LHCN-M2 (cell line): ENCODE results near the gene CNDP1. TPM values are rescaled to one million over a fixed set of nuclear protein-coding genes. Genes with fewer than 3 reads are reported as not detected.
A peak's percentile ranks its signal among the peaks of the same experiment; 100 is the strongest.
"Not testable (repeated sequence)": the region's sequence is repeated elsewhere in the genome, so short reads cannot be mapped to it uniquely, and the experiment has no call there.

Experiments
- DNase-seq: peaks from one replicate; pipeline ENCODE4 v3.0.0-alpha.2; 2012; ENCODE audit warnings: low read depth
- polyA plus RNA-seq: library from polyadenylated mRNA; unstranded; fragments of >200 nt; gene quantifications from one replicate; pipeline ENCODE4 v1.2.1, GENCODE V29; 2012; ENCODE audit warnings: missing spikeins
- total RNA-seq: library from RNA; depleted of rRNA; stranded (reverse); fragments of >200 nt; gene quantifications from 2 replicates; pipeline ENCODE4 v1.2.3, GENCODE V29; 2014; rRNA removed

CNDP1 gene, protein sequence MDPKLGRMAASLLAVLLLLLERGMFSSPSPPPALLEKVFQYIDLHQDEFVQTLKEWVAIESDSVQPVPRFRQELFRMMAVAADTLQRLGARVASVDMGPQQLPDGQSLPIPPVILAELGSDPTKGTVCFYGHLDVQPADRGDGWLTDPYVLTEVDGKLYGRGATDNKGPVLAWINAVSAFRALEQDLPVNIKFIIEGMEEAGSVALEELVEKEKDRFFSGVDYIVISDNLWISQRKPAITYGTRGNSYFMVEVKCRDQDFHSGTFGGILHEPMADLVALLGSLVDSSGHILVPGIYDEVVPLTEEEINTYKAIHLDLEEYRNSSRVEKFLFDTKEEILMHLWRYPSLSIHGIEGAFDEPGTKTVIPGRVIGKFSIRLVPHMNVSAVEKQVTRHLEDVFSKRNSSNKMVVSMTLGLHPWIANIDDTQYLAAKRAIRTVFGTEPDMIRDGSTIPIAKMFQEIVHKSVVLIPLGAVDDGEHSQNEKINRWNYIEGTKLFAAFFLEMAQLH
- total RNA-seq = not detected in 2 replicates
- not detected for polyA plus RNA-seq

DNA sequence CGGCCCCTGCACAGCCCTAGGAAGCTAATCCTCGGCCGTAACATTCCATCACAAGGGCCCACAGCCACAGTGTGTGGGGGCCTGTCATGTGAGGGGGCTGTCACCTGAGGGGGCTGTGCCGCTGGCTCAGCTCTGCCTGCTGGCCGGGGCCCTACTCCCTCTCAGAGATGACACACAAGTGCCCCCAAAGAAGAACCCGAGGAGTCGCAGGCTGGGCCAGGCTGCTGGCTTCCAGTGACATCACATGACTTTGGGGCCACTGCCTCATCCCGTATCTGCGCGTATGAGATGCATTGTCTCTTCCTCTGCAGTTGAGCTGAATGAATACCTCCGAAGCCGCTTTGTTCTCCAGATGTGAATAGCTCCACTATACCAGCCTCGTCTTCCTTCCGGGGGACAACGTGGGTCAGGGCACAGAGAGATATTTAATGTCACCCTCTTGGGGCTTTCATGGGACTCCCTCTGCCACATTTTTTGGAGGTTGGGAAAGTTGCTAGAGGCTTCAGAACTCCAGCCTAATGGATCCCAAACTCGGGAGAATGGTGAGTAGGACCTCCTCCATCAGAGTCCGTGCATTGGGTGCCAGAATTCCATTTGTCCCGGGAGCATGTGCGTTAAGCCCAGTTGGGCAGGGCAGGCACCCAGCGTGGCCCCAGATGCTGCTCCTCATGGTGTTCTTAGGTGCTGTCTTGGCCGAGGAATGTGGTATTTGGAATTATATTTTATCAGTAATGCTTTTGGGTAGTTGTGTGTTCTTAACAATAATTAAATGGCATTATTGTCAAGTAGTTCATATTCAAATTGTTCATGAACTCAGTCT is at the start of gene CNDP1:
Gene CNDP1, plus strand, starts transcription at position 351 of the 820 bp plus-strand sequence. Its CDS starts 168 bp downstream, at position 519.
- no peak for DNase-seq

DNA sequence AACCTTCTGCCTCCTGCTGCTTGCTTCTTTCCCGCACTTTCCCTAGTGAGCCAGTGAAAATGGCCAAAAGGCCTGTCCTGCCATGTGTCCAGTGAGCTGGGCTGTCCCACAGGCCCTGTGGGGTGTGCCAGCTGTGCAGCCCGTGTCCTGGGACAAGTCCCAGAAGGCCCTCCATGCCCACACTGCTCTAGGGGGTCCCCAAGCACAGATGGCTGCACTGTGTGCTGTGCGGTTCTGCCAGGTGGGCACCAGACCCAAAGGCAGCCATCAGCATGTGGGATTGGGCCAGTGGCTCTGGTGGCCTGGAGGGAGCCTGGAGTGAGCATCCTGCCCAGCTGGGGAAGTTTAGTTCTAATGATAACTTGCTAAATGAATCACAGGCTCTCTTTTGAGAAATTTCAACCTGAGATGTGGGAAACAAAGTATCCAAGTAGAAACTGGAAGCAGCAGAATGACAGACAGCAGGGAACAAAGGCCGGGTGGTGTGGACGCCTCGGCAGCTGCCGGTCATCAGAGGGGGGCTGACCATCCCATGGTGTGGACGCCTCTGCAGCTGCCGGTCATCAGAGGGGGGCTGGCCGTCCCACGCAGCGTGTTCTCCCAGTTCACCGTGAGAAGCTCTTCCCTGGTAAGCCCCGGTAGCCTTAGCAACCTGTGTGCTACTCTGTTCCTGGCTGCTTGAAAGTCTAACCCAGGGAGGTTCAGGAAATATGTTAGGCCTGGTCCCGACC is 48.0 kb upstream of the CNDP1 start:
- no peak for DNase-seq

DNA sequence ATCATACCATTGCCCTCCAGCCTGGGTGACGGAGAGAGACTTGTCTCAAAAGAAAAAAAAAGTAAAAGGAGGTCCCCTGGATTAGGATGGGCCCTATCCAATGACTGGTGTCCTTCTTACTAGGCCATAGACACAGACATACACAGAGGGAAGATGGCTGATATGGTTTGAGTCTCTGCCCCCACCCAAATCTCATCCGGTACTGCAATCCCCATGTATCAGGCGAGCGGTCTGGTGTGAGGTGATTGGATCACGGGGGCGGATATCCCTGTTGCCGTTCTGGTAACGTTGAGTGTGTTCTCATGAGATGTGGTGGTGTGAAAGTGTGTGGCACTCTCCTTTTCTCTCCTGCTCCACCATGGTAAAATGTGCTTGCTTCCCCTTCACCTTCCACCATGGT is 45.9 kb upstream of the CNDP1 start:
- no peak for DNase-seq

- no peak for DNase-seq
These were observed 45.4 kb upstream of the CNDP1 start for GRCh38 chr18:74488864-74489263.

DNA sequence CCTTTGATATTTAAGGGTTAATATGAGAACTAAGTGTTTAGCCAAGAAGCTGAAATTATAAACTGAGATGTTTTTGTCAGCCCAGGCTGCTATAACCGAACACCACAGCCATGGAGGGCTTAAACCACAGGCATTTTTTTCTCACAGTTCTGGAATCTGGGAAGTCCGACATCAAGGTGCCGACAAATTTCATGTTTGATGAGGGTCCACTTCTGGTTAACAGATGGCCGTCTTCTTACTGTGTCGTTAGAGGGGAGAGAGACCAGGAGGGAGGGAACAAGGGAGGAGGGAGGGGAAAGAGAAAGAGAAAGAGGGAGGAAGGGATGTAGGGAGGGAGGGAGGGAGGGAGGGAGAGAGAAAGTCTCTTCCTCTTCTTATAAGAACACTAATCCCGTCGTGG is 44.6 kb upstream of the CNDP1 start:
- DNase-seq = peak; percentile 70

DNA sequence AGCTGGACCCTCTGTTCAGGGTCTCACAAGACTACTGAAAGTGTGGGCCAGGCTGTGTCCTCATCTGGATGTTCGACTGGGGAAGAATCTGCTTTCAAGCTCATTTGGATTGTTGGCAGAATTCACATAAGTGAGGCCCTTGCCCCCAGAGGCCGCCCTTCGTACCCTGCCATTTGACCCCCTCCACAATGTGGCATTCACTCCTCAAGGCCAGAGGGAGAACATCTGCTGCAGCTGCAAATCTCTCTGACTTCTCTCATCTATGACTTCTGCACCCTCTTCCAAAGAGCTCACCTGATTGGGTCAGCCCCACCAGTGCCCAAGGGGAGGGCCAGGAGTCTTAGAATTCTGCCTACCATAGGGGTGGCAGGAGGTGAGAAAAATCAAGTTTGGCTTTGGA is 42.0 kb upstream of the CNDP1 start:
- DNase-seq = no peak

- DNase-seq = peak; percentile 32
These were observed 40.6 kb upstream of the CNDP1 start for GRCh38 chr18:74493689-74494088.

- DNase-seq = no peak
These were observed 39.8 kb upstream of the CNDP1 start for GRCh38 chr18:74494514-74494913.

GRCh38 chr18:74495581-74496507 is 38.5 kb upstream of the CNDP1 start, which contains the start of gene CNDP2:
Gene CNDP2 (plus strand): TSS chr18:74496363. CDS start chr18:74499974, 3,611 bp downstream.
- peak; percentile 97 for DNase-seq

DNA sequence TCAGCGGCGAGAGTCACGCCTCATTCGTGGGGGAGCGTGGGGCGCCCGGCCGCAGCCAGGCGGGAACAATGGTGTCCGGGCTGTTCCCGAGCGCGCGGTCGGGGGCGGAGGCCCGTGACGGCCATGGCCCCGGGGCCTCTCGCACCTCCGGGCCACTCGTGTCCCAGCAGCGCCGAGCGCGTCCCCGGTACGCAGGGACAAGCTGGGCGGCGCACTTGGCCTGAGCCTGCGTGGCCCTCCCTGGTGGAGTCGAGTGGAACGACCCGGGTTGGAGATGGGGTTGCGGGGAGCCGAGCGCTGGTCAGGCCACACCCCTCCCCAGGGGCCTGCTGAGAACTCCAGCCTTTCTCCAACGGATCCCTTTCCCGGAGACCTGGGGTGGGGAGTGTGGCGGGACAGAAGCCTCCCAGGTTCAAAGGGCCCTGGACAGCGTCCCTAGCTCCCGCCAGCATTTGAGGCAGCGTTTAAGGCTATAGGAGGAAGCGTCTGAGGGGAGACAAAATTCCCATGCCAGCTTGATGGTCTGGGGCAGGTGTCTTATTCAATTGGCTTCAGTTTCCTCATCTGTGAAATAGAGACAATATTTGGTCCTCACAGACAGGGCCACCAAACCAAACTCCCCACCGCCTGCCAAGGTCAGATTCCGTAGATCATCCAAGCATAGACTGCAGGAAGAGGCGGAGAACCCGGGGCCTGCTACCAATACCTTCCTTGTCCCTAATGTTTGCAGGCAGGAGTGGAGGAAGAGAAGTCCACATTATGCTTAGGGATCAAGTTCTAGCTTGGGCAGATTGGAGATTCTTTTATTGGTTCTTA is 37.6 kb upstream of the CNDP1 start:
- peak; percentile 60 for DNase-seq

DNA sequence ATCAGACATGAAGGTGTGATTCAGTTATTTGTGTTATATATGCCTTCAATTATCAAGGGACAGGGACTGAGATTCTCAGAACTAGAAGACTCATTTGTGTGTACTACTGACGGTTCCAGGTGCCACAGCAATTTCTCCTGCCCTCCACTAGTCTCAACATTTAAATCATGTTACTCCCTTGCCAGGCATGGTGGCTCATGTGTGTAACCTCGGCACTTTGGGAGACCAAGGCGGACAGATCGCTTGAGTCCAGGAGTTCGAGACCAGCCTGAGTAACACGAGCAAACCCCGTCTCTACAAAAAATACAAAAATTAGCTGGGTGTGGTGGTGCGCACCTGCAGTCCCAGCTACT is 37.0 kb upstream of the CNDP1 start:
- no peak for DNase-seq

- DNase-seq = no peak
These were observed 36.5 kb upstream of the CNDP1 start for GRCh38 chr18:74497778-74498177.

GRCh38 chr18:74498712-74499627 is 35.3 kb upstream of the CNDP1 start:
- DNase-seq = no peak

DNA sequence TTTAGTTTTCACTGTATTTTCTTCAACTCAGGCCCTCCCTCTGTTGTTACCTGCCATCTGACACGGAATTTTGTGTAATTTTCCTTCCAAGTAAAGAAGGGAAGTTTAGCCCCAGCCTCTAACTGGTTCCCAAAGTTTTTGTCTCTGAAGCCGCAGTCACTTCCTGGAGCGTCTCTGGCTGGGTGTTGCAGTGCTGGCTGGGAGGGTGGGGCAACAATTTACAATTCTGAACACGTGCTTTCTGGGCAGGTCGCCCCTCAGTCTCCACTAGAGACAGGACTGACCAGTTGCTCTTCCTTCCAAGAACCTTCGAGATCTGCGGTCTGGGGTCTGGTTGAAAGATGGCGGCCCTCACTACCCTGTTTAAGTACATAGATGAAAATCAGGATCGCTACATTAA is 34.7 kb upstream of the CNDP1 start:
- no peak for DNase-seq

DNA sequence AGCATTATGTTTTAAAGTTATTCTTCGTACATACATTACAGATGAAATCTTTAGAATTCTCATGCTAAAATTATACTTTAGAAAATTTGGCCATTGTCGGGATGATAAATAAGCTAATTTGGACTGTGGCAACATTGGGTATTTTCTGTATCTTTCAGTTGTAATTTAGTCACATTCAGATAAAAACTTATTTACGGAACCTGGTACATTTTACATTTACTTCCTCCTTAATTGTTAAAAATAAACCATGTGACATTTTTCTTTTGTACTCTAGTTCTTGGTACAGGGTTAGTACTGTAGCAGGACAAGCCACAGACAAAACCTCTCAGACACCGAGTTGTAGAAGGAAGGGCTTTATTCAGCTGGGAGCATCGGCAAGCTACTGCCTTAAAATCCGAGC is 33.9 kb upstream of the CNDP1 start:
- DNase-seq = no peak

DNA sequence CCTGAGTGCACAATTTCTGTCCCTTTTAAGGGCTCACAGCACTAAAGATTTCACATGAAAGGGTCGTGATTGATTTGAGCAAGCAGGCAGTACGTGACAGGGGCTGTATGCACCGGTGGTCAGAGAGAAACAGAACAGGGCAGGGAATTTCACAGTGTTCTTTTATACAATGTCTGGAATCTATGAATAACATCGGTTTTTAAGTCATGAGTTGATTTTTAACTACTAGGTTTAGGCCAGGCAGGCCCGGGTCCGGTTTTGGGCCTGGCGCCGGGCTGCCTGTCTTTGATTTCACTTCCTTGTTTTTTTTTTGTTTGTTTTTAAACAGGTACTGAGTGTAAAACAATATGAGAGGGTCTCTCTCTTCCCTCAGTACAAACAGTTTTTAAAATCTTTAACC is 33.5 kb upstream of the CNDP1 start:
- DNase-seq = not testable (repeated sequence)

- no peak for DNase-seq
These were observed 32.9 kb upstream of the CNDP1 start for GRCh38 chr18:74501386-74501785.

DNA sequence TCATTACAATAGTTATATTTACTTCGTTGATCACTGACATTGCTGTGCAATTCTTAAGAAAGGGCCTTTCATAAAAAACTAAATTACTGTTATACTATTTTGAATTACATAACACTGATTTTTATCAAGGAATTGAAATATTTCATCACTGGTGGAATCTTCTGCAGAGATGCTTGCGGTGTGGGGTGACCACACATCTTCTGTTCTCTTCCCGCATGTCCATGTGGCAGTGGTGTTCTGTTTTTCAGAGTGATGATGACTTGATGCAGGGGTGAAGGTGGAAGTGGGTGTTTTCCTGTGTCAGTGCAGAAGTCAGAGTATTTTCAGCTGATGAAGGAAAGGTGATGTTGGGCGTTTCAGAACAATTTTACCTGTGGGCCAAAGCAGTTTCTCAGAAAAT is 31.2 kb upstream of the CNDP1 start:
- no peak for DNase-seq

- DNase-seq = no peak
These were observed 28.5 kb upstream of the CNDP1 start for GRCh38 chr18:74505776-74506175.
